G401.6 (cell line): ENCODE results near the gene ITGA6.

Experiments
- FAIRE-seq: peaks from 2 replicates; lab custom pipeline; 2012; peaks lifted over from hg19 to GRCh38; lab: Jason Lieb, UNC

Gene ITGA6

GRCh38 chr2:172416447-172417058 lies 10.8 kb upstream of the ITGA6 start:
- FAIRE-seq = no peak

GRCh38 chr2:172420216-172420615 lies 7.2 kb upstream of the ITGA6 start:
- FAIRE-seq = no peak

GRCh38 chr2:172423160-172423559 lies 4.2 kb upstream of the ITGA6 start:
- FAIRE-seq = no peak

- no peak for FAIRE-seq
These were observed 2.0 kb upstream of the ITGA6 start for GRCh38 chr2:172425336-172425735.

- FAIRE-seq = no peak
These were observed 641 bp upstream of the ITGA6 start for GRCh38 chr2:172426635-172427255.

- no peak for FAIRE-seq
These were observed 825 bp downstream of the ITGA6 start for GRCh38 chr2:172427990-172428831.

- FAIRE-seq = no peak
These were observed 1.4 kb downstream of the ITGA6 start for GRCh38 chr2:172428832-172429210.

GRCh38 chr2:172429301-172429968 lies 2.0 kb downstream of the ITGA6 start:
- no peak for FAIRE-seq

- no peak for FAIRE-seq
These were observed 2.6 kb downstream of the ITGA6 start for GRCh38 chr2:172430027-172430426.

- no peak for FAIRE-seq
These were observed 3.3 kb downstream of the ITGA6 start for GRCh38 chr2:172430678-172431077.

- no peak for FAIRE-seq
These were observed 4.1 kb downstream of the ITGA6 start for GRCh38 chr2:172431463-172431862.

- no peak for FAIRE-seq
These were observed 4.6 kb downstream of the ITGA6 start for GRCh38 chr2:172431993-172432392.

- FAIRE-seq = no peak
These were observed 5.8 kb downstream of the ITGA6 start for GRCh38 chr2:172433144-172433543.

- FAIRE-seq = no peak
These were observed 7.6 kb downstream of the ITGA6 start for GRCh38 chr2:172434821-172435605.

- FAIRE-seq = no peak
These were observed 8.2 kb downstream of the ITGA6 start for GRCh38 chr2:172435606-172435911.

- FAIRE-seq = no peak
These were observed 9.5 kb downstream of the ITGA6 start for GRCh38 chr2:172436889-172437288.

- no peak for FAIRE-seq
These were observed 10.3 kb downstream of the ITGA6 start for GRCh38 chr2:172437419-172438341.

- FAIRE-seq = no peak
These were observed 11.5 kb downstream of the ITGA6 start for GRCh38 chr2:172438741-172439508.

GRCh38 chr2:172439509-172439860 lies 12.1 kb downstream of the ITGA6 start:
- no peak for FAIRE-seq

GRCh38 chr2:172439911-172440310 lies 12.5 kb downstream of the ITGA6 start:
- no peak for FAIRE-seq
